NK-92 (cell line): ENCODE data around the gene FBP1.

ENCODE experiments used
- DNase-seq: peaks from one replicate; lab custom pipeline; 2025; ENCODE audit not compliant: unreplicated experiment; lab: John Stamatoyannopoulos, UW

The FBP1 gene

DNA sequence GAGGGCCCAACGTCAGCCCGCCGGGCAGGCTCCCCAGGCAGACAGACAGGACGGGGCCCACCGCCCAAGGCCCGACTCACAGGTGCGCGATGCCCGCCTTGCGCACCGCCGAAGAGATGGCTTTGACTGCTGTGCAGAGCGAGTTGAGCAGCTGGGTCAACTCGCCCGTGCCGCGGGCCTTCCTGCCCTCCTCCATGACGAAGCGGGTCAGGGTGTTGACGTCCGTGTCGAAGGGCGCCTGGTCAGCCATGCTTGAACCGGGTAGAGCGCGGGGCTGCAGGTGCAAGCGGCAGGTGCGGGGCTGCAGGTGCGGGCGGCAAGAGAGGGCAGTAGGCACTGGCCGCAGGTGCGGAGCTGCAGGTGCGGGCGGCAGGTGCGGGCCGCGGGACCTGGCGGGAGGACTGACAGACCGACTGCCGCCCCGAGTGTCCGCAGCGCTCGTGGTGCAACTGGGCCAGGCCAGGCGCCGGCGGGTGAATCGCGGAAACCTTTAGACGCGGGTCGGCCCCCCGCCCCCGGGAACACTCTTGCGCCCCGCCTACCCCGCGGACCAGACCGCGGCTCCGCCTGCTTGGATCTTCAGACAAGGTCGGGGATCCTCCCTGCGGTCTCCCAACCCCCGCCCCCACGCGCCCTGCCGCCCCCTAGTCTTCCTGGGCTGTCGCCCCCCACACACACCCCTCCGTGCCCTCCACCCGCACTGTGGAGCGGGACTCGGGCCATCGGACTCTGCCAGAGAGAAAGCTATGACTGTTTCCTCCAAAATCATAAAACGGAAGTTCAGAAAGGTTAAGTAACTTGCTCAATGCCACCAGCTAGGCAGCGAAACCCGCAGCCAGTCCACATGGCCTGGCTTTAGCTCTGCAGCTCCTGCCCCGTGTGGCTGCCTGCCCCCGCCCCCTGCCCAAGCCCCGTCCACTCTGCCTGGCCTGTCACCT lies at the start of gene FBP1:
FBP1 (minus strand) TSS at position 458 of the 938 bp plus-strand sequence; CDS start at position 250, 208 bp downstream.
- no peak for DNase-seq

GRCh38 chr9:94687451-94687850 lies 48.1 kb upstream of the FBP1 start:
- no peak for DNase-seq

DNA sequence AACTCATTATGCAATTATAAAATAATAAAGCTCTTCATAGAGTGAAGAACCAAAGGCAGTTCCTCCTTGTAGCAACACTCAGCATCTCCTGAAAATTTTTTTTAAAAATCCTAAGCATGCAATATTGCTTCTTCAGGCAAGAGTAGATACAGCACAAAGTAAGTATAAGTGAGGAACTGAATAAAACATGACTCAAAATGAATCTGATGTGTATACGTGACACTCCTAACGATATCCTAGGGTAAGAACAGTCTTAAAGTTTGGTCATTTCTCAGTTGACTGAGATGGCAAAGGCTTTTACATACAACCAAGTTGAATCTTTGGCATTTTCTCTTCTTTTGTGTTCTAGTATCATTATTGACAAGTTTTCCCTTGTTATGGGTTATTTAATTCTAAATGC lies 46.0 kb upstream of the FBP1 start:
- no peak for DNase-seq

DNA sequence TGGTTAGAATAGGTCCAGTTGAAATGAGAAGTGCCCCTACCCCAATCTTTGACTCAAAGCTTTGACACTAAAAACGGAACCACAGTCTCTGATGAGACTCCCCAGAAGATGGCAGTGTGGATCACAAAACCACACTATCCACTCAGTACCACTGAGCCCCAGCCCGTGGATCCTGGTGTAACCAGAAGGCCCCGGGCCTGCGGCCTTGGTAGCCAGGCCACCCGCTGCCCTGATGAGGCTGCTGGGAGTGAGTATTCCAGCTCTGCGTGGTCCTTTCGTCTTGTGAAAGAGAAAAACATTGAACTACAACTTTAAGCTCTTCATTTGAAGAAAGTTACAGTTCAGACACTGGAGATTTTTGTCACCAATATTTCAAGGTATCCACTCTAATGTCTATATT lies 42.2 kb upstream of the FBP1 start:
- DNase-seq = no peak

- DNase-seq = no peak
Observed at GRCh38 chr9:94680621-94681020, 41.3 kb upstream of the FBP1 start.

- DNase-seq = no peak
Observed at GRCh38 chr9:94680020-94680419, 40.7 kb upstream of the FBP1 start.

- DNase-seq = no peak
Observed at GRCh38 chr9:94679587-94679986, 40.3 kb upstream of the FBP1 start.

DNA sequence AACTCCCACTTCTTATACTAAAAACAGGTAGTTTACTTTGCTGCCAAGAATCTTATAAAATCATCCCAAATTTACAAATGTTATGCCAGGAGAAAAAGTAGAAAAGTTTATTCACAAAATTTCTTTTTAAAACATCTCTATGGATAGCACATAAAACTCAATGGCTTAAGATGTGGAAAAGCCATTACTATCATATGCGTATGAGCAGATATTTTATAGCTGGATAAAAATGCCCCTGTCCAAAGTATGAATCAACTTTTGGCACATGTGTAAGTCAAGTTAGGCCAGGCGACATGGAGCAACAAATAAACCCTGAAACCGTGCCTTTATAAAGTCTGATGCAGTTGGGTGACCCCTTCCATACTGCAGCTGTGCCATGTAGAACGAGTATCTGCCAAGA lies 38.6 kb upstream of the FBP1 start:
- DNase-seq = no peak

DNA sequence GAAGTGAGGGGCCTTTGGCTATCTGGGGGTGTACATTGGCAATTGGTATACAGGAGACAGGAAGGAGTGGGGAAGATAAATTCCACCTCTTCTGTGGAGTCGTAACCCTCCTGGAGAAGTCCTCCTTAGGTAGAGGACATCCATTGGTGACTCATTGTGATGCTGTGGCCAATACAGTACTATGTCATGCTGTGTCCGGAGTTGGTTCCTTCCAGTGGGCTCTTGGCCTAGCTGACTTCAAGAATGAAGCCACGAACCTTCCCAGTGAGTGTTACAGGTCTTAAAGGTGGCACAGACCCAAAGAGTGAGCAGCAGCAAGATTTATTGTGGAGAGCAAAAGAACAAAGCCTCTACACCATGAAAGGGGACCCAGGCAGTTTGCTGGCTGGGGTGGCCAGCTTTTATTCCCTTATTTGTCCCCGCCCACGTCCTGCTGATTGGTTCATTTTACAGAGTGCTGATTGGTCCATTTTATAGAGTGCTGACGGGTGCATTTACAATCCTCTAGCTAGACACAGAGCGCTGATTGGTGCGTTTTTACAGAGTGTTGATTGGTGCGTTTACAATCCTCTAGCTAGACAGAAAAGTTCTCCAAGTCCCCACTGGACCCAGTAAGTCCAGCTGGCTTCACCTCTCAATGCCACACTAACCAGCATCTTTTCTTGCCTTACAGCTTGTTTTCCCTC lies 37.3 kb upstream of the FBP1 start:
- no peak for DNase-seq

DNA sequence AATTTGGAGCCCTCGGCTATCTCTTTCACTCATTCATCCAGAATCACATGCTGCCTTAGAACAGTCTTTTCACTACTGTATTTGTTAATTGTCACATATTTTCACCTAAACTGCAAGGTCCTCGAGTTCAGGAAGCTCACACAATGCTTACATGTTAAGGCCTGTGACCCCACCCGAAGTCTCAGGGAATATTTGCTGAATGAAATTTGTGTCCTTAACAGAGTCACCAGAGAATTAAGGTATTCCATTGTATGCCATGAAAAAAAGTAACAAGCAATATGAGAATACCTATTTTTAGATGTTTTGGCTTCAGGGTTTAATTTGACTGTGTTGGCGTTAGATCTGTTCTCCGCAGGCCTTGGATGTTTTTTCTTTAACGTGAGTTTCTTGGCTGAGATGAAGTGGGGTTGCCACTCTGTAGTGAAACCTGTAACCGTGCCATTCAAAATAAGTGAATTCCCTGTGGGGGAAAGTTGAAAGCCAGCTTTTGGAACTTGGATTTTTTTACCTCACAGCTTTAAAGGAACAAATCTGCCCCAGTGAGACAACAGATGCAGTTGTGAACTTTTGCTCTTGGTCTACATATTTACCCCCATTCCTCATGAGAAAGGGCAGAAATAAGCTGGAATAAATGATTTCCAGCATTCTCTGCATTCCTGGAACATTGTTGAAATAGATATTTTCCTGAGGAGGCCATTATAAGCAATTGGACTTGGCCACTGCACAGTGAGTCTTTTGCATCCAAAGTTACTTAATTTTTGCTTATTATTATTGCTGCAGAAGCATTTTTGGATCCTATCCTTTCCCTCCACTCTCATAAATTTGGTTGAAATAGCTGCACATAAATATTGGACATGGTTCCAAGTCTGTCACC lies 35.9 kb upstream of the FBP1 start:
- no peak for DNase-seq

DNA sequence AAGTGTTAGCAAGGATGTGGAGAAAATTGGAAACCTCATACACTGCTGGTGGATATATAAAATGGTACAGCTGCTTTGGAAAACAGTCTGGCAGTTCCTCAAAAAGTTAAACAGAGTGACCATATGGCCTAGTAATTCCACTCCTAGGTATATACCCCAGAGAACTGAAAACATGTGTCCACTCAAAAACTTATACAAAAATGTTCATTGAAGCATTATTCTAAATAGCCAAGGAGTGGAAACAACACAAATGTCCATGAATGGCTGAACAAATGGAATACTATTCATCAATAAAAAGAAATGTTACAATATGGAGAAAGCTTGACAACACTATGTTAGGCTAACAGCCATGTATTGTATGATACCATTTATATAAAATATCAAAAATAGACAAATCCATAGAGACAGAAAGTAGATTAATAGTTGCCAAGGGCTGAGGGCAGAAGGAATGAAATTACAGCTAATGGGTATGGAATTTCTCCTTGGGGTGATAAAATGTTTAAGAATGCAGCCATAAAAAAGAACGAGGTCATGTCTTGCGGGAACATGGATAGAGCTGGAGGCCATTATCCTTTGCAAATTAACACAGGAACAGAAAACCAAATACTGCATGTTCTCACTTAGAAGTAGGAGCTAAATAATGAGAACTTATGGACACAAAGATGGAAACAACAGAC lies 33.6 kb upstream of the FBP1 start:
- no peak for DNase-seq

GRCh38 chr9:94668928-94669729 lies 29.8 kb upstream of the FBP1 start:
- no peak for DNase-seq

DNA sequence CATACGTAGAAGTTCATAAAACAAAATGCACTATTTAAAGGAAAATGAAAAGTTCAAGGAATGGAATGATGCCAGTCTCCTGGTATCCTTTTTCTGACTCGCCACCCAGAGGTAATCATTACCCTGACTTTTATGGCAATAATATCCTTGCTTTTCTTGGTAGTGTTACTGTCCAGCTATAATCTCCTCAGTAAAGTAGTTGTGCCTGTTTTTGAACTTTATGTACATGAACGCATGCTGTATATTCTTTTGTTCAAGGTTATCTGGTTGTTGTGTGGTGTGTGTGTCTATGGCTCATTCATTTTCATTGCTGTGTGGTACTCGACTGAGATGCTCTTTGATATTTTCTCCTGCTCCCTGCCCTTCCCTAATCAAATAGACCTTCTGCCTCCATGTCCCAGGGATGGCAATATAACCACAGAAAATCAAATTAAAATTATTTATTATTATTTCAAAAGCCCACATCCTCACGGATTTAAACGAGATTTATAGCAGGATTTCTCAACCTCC lies 29.2 kb upstream of the FBP1 start:
- no peak for DNase-seq

DNA sequence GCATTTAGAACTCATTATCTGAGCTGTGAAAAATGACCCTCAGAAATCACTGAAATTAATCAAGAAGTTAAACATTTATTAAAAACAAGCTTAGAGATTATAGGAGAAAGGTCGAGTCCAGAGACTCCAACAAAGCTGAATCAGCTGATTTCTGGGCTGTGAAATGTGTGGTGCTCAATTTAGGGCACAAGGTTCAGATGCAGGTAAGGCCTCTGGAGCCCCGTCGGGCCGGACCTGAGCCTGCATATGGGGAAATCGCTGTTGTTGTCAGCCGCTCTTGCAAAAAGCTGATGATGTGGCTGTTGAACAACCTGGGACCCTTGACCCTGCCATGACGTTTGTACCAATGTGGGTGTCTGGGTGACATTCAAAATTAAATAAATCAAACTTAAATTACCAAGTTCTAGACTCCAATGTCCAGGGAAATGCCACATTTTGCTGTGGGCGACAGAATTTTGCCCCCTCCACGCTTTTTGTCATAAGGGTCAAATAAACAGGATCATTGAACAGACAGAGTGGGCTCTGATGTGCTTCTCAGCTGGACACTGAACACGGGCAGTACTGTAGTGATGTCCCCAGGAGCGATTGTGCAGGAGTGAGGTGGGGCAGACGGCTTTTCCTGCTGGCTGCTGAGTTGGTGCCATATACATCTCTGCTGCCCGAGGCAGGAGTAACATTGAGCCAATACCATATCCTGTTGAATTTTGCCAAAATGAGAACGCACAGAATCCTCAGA lies 27.2 kb upstream of the FBP1 start:
- DNase-seq = no peak

DNA sequence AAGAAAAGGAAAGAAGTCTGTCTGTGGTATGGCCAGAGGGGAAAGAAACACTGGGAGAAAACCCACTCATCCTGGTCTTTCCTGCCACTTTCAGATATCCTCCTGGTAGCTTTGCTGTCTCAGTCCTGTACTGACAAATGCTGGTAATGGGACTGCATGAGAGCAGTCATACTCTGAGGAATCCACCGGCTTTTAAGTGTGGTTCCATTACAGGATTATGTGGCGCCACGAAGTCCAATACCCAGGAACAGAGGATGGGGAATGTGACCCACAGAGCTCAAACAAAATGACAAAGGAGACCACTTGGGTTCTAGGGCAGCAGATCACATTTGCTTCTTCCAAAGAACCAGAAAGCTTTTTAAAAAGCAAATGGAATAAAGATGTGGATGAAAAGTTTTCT lies 26.3 kb upstream of the FBP1 start:
- DNase-seq = no peak

- no peak for DNase-seq
Observed at GRCh38 chr9:94664801-94665200, 25.5 kb upstream of the FBP1 start.

GRCh38 chr9:94663640-94664039 lies 24.3 kb upstream of the FBP1 start:
- no peak for DNase-seq

DNA sequence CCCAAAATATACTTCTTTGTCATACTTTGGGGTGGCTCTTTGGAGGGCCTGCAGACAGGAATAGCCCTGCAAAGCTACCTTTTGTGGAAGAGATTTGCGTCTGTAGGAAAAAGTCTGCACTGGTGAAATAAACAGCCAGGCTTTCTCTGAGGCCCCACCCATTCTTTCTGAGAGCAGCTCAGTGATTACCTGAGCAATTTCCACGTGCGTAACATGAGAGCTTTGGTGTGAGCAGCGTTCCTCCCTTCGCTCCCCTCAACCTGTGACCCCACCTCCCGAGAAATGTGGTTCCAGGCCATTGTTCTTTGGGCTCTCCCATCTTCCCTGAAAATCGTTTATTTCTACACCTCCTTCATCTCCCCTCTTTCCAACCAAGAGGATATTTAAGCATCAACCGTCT lies 23.8 kb upstream of the FBP1 start:
- DNase-seq = no peak
